Measurements from ENCODE around the gene DOK7. TPM values are rescaled to one million over a fixed set of nuclear protein-coding genes. Genes with fewer than 3 reads are reported as not detected.

Gene DOK7
- total RNA-seq, 1 experiment from 2014 or later: 0.26 TPM

GRCh38 chr4:3525532-3526430 lies 62.7 kb downstream of the DOK7 start:
- Mint-ChIP-seq H3K9me3 (no peaks in the 10 kb centered on the region), H3K4me3 (no peak overlapping the region), H3K27ac (no peak overlapping the region; a peak in 1 of 7 replicates), H3K4me1 (peaks cover 0 to 19% of the 10 kb centered on the region in 2 experiments; a peak in 3 of 4 replicates), H3K36me3 (ENCODE audit: insufficient read depth in 1 of 3, low read depth in 3 of 3) (peaks cover 15 to 53% (median 47%) of the 10 kb centered on the region in 3 experiments), H3K27me3 (ENCODE audit: low read depth) (no peaks in the 10 kb centered on the region; the same call in 1 of the 2 replicates)
- Histone ChIP-seq H2BK20ac (ENCODE audit: low read depth, low read length, poor library complexity, severe bottlenecking) (no peak overlapping the region), H2AK5ac (ENCODE audit: insufficient read length, low read length) (no peak overlapping the region), H2AFZ (ENCODE audit: low read length) (no peak overlapping the region), H3K14ac (ENCODE audit: insufficient read depth, low read length) (no peak overlapping the region), H4K8ac (replicated peaks; ENCODE audit: insufficient read length, low read depth, low read length) (no peak overlapping the region), H3K79me1 (ENCODE audit: insufficient read depth, low read depth, low read length, poor library complexity, severe bottlenecking) (peaks cover 4% of the 10 kb centered on the region), H3K9ac (ENCODE audit: extremely low read depth, insufficient read length, low read length) (no peak overlapping the region), H4K20me1 (ENCODE audit: control insufficient read depth, insufficient read depth, insufficient read length) (no peaks in the 10 kb centered on the region), H4K5ac (ENCODE audit: insufficient read length, low read depth, low read length) (no peak overlapping the region), H3K18ac (ENCODE audit: insufficient read length, low read depth, low read length) (no peak overlapping the region), H3K23me2 (ENCODE audit: insufficient read length, low read depth, low read length, poor library complexity, severe bottlenecking) (no peaks in the 10 kb centered on the region), H2BK15ac (ENCODE audit: low read depth, low read length) (no peak overlapping the region), H3K4me2 (ENCODE audit: insufficient read depth, insufficient read length, low read length) (no peak overlapping the region), H3K4me1 (ENCODE audit: insufficient read depth, low read length) (no peaks in the 10 kb centered on the region), H2BK5ac (ENCODE audit: insufficient read length, low read length) (no peak overlapping the region), H3K4ac (ENCODE audit: low read depth, low read length) (no peak overlapping the region), H4K91ac (ENCODE audit: insufficient read length, low read depth, low read length) (no peak overlapping the region), H3K56ac (ENCODE audit: insufficient read length, low read depth, low read length) (no peak overlapping the region), H3K27ac (ENCODE audit: insufficient read length, low read depth, low read length) (no peak overlapping the region), H3T11ph (ENCODE audit: low read length) (no peak overlapping the region), H2BK12ac (ENCODE audit: insufficient read length, low read depth, low read length) (no peak overlapping the region), H3K9me3 (ENCODE audit: control insufficient read depth, low read depth, low read length) (no peaks in the 10 kb centered on the region), H3K23ac (ENCODE audit: insufficient read length, low read depth, low read length) (no peak overlapping the region), H2BK120ac (ENCODE audit: low read depth, low read length, poor library complexity, severe bottlenecking) (no peak overlapping the region), H3K27me3 (ENCODE audit: insufficient read depth, low read length) (no peaks in the 10 kb centered on the region), H3K79me2 (ENCODE audit: insufficient read depth, low read length) (peaks cover 2% of the 10 kb centered on the region; the same call in 1 of the 2 replicates)
- WGBS (ENCODE audit: extremely low coverage, insufficient read length, low lambda C conversion rate): no CpG with 5 or more reads among the region's 33 CpGs
- TF ChIP-seq CTCF (conservative IDR thresholded peaks at IDR 0.05): no peak
- no peak for DNase-seq

Measured in H9 (cell line).